Loucy (cell line): Measurements from ENCODE around the gene NDUFS6.

Experiments
- H2AFZ ChIP-seq: fragments of 200-600 bp; sonication (generic); 2 replicates; pipeline ENCODE4 v1.6.0; 2016; ENCODE audit warnings: antibody characterized with exemption, mild to moderate bottlenecking, low read length, moderate library complexity
- H3F3A ChIP-seq: fragments of 200-600 bp; 2 replicates; pipeline ENCODE4 v1.6.0; 2016; ENCODE audit warnings: antibody characterized with exemption, low read depth, mild to moderate bottlenecking
- H3K27me3 ChIP-seq: fragments of 200-600 bp; sonication (generic); 2 replicates; pipeline ENCODE4 v1.6.1; 2014; ENCODE audit warnings: low read length, mild to moderate bottlenecking; ENCODE audit not compliant: insufficient read depth, poor library complexity, severe bottlenecking
- H3K36me3 ChIP-seq: fragments of 200-600 bp; sonication (generic); 2 replicates; pipeline ENCODE4 v1.6.1; 2016; ENCODE audit warnings: low read length; ENCODE audit not compliant: insufficient read depth
- H3K4me1 ChIP-seq: fragments of 200-600 bp; sonication (generic); 2 replicates; pipeline ENCODE4 v1.5.1; 2014; ENCODE audit warnings: low read length, mild to moderate bottlenecking; ENCODE audit not compliant: insufficient read depth, poor library complexity, severe bottlenecking
- H3K4me2 ChIP-seq: fragments of 200-600 bp; sonication (generic); 2 replicates; pipeline ENCODE4 v1.6.0; 2014; ENCODE audit warnings: antibody characterized with exemption, low read length, low read depth, mild to moderate bottlenecking; ENCODE audit not compliant: poor library complexity, severe bottlenecking
- H3K4me3 ChIP-seq: fragments of 200-600 bp; sonication (generic); 2 replicates; pipeline ENCODE4 v1.5.1; 2014; ENCODE audit warnings: low read length, mild to moderate bottlenecking, mixed read lengths; ENCODE audit not compliant: poor library complexity, severe bottlenecking
- H3K79me2 ChIP-seq: fragments of 200-600 bp; sonication (generic); 2 replicates; pipeline ENCODE4 v1.6.1; 2014; ENCODE audit warnings: low read length; ENCODE audit not compliant: insufficient read depth
- H3K9ac ChIP-seq: fragments of 200-600 bp; sonication (generic); 2 replicates; pipeline ENCODE4 v1.6.0; 2014; ENCODE audit warnings: mild to moderate bottlenecking, low read depth, low read length, moderate library complexity; ENCODE audit not compliant: poor library complexity, severe bottlenecking
- H3K9me2 ChIP-seq: fragments of 200-600 bp; sonication (generic); replicated peaks from 2 replicates; pipeline ENCODE4 v1.6.1; 2016; ENCODE audit warnings: low read depth, low read length, mixed read lengths
- H3K9me3 ChIP-seq: fragments of 200-600 bp; sonication (generic); 2 replicates; pipeline ENCODE4 v1.6.1; 2014; ENCODE audit warnings: mild to moderate bottlenecking, antibody characterized with exemption, low read length, low read depth; ENCODE audit not compliant: insufficient read depth
- H4K20me1 ChIP-seq: fragments of 200-600 bp; sonication (generic); 2 replicates; pipeline ENCODE4 v1.6.0; 2014; ENCODE audit warnings: antibody characterized with exemption, low read length, mild to moderate bottlenecking; ENCODE audit not compliant: insufficient read depth, poor library complexity, severe bottlenecking
- CTCF ChIP-seq: fragments of 200-600 bp; sonication (generic); conservative IDR thresholded peaks from 2 replicates; pipeline ENCODE4 v1.5.1; 2014; ENCODE audit warnings: mild to moderate bottlenecking, antibody characterized with exemption, low read length
- EZH2phosphoT487 ChIP-seq: fragments of 200-600 bp; IDR thresholded peaks from 2 replicates; pipeline ENCODE4 v1.6.1; 2018; ENCODE audit warnings: antibody characterized with exemption, mild to moderate bottlenecking, moderate library complexity, borderline replicate concordance

The NDUFS6 gene

GRCh38 chr5:1833264-1834021 lies 32.2 kb downstream of the NDUFS6 start:
- TF ChIP-seq EZH2phosphoT487 (no peak), CTCF (no peak)
- Histone ChIP-seq H3K27me3 (no peaks in the 10 kb centered on the region), H3K4me2 (no peak overlapping the region), H4K20me1 (no peaks in the 10 kb centered on the region), H3K4me3 (no peak overlapping the region), H3K9me2 (no peaks in the 10 kb centered on the region), H2AFZ (no peak overlapping the region), H3F3A (no peaks in the 10 kb centered on the region), H3K79me2 (no peaks in the 10 kb centered on the region), H3K9ac (no peak overlapping the region), H3K4me1 (no peaks in the 10 kb centered on the region), H3K9me3 (no peaks in the 10 kb centered on the region), H3K36me3 (no peaks in the 10 kb centered on the region)

- no peaks in the 10 kb centered on the region for H3K9me2 ChIP-seq
- H3K9ac ChIP-seq: no peak overlapping the region
- no peak overlapping the region for H2AFZ ChIP-seq
- no peak overlapping the region for H3K4me2 ChIP-seq
- no peaks in the 10 kb centered on the region for H3K27me3 ChIP-seq
- H3K4me3 ChIP-seq: no peak overlapping the region
- no peaks in the 10 kb centered on the region for H3K9me3 ChIP-seq
- no peaks in the 10 kb centered on the region for H3K79me2 ChIP-seq
- no peaks in the 10 kb centered on the region for H3F3A ChIP-seq
- H3K36me3 ChIP-seq: no peaks in the 10 kb centered on the region
- no peaks in the 10 kb centered on the region for H3K4me1 ChIP-seq
- no peaks in the 10 kb centered on the region for H4K20me1 ChIP-seq
- TF ChIP-seq CTCF (no peak), EZH2phosphoT487 (no peak)
These were observed 32.9 kb downstream of the NDUFS6 start for GRCh38 chr5:1834022-1834551.

- H4K20me1 ChIP-seq: no peaks in the 10 kb centered on the region
- H3K4me1 ChIP-seq: no peaks in the 10 kb centered on the region
- H3K4me2 ChIP-seq: no peak overlapping the region
- TF ChIP-seq CTCF (no peak), EZH2phosphoT487 (no peak)
- H3K4me3 ChIP-seq: no peak overlapping the region
- no peaks in the 10 kb centered on the region for H3F3A ChIP-seq
- no peak overlapping the region for H3K9ac ChIP-seq
- no peaks in the 10 kb centered on the region for H3K9me3 ChIP-seq
- H2AFZ ChIP-seq: no peak overlapping the region
- no peaks in the 10 kb centered on the region for H3K79me2 ChIP-seq
- no peaks in the 10 kb centered on the region for H3K27me3 ChIP-seq
- H3K36me3 ChIP-seq: no peaks in the 10 kb centered on the region
- no peaks in the 10 kb centered on the region for H3K9me2 ChIP-seq
These were observed 33.7 kb downstream of the NDUFS6 start for GRCh38 chr5:1834721-1835429.
